Measurements from ENCODE around the gene KRT31. TPM values are rescaled to one million over a fixed set of nuclear protein-coding genes. Genes with fewer than 3 reads are reported as not detected.

Gene KRT31
- polyA plus RNA-seq, 1 experiment = not detected

DNA sequence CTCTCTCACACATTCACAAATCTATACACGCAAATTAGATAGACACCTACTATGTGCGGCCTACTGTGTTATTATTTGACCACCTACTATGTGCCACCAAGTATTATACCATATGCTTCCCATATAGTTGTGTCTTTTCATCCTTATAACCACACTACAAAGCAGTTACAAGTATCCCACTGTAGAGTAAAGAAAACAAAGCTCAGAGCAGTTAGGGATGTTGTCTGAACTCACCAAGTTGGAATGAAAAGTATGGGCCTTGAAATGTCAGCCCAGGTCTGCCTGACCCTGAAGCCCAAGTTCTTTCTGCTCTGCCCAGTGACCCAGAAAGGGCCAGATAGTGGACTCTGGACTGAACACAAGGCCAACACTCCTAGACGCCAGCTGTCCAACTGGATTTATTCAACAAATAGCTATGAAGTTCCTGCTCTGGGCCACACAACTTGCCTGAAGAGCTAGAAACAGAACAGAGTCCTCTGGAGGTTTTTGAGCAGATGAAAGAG, 18.5 kb upstream of the KRT31 start:
- H3K9me3 ChIP-seq (ENCODE audit: control insufficient read depth, insufficient read depth, low read length) = peaks cover 3% of the 10 kb centered on the region; the same call in 1 of the 2 replicates
- ChIA-PET CTCF (interaction anchor here (0.8 to 1.3 kb wide), 2 partner anchors 247 to 250 kb away, joined by 3 to 4 read pairs; no protein-coding TSS in a partner anchor), POLR2A (interaction anchor here (0.7 to 1.5 kb wide), 2 partner anchors 12 to 49 kb away, joined by 4 to 9 read pairs; no protein-coding TSS in a partner anchor)
- DNase-seq (ENCODE audit: low read depth, low spot score) = no peak
- H3K27me3 ChIP-seq (ENCODE audit: control insufficient read depth, insufficient read depth, low read length) = peaks cover 2% of the 10 kb centered on the region
- TF ChIP-seq, protein P1, sequence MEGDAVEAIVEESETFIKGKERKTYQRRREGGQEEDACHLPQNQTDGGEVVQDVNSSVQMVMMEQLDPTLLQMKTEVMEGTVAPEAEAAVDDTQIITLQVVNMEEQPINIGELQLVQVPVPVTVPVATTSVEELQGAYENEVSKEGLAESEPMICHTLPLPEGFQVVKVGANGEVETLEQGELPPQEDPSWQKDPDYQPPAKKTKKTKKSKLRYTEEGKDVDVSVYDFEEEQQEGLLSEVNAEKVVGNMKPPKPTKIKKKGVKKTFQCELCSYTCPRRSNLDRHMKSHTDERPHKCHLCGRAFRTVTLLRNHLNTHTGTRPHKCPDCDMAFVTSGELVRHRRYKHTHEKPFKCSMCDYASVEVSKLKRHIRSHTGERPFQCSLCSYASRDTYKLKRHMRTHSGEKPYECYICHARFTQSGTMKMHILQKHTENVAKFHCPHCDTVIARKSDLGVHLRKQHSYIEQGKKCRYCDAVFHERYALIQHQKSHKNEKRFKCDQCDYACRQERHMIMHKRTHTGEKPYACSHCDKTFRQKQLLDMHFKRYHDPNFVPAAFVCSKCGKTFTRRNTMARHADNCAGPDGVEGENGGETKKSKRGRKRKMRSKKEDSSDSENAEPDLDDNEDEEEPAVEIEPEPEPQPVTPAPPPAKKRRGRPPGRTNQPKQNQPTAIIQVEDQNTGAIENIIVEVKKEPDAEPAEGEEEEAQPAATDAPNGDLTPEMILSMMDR (IDR thresholded peaks at IDR 0.05; ENCODE audit: low read depth, low read length) = no peak
- H3K4me3 ChIP-seq (ENCODE audit: low read depth, low read length) = no peak overlapping the region
- H3K27ac ChIP-seq (ENCODE audit: low read depth, low read length) = peak overlapping the region; percentile 61

DNA sequence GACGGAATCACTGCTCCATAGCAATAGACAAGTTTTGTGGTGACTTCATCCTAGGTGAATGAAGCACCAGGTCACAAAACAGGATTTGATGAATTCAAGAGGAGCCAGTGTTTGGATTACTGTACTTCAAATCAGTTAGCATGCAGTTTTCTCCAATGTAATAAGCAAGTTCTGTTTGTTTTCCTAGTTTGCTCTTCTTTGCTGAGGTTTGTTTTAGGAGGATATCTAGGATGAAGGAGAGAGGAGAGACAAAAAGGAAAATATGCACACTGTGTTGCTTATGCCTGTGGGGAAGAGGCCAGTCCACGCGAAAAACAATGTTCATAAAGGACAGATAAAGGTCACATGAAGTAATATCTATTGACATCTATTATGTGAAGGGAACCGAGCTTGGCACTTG, 18.0 kb upstream of the KRT31 start:
- no peak for DNase-seq (ENCODE audit: low read depth, low spot score)
- H3K27me3 ChIP-seq (ENCODE audit: control insufficient read depth, insufficient read depth, low read length) = peaks cover 2% of the 10 kb centered on the region
- TF ChIP-seq, protein P1 (IDR thresholded peaks at IDR 0.05; ENCODE audit: low read depth, low read length) = no peak
- CTCF ChIA-PET = interaction anchor here (0.8 to 1.3 kb wide), 2 partner anchors 247 to 250 kb away, joined by 3 to 4 read pairs; no protein-coding TSS in a partner anchor
- no peak overlapping the region for H3K4me3 ChIP-seq (ENCODE audit: low read depth, low read length)
- POLR2A ChIA-PET = interaction anchor here (1.5 kb wide), 1 partner anchor 11 kb away, joined by 9 read pairs; no protein-coding TSS in a partner anchor
- H3K9me3 ChIP-seq (ENCODE audit: control insufficient read depth, insufficient read depth, low read length) = peaks cover 3% of the 10 kb centered on the region; the same call in 1 of the 2 replicates
- H3K27ac ChIP-seq (ENCODE audit: low read depth, low read length) = no peak overlapping the region

DNA sequence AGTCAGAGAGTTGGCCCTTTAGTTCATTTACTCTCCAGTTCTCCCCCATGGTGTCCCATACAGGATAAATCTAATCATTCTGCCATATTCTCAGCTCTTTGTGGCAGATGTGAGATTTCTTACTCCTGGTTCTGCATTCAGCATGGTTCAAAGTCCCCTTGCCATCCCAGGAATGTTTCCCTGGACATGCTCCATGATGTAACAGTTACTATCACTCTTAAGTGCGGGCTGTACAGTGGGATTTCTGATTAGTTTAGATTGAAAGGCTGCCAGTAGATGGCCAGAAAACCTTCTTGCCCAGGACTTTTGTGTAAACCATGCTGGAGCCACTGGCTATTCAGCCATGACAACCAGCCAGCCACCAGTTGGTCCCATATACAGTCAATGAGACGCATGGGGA, 16.6 kb upstream of the KRT31 start:
- Histone ChIP-seq H3K9me3 (ENCODE audit: control insufficient read depth, insufficient read depth, low read length) (peaks cover 3% of the 10 kb centered on the region; the same call in 1 of the 2 replicates), H3K27ac (ENCODE audit: low read depth, low read length) (no peak overlapping the region), H3K4me3 (ENCODE audit: low read depth, low read length) (no peak overlapping the region), H3K27me3 (ENCODE audit: control insufficient read depth, insufficient read depth, low read length) (no peaks in the 10 kb centered on the region)
- ChIA-PET CTCF (interaction anchor here (0.8 to 1.1 kb wide), 2 partner anchors 10 to 253 kb away, joined by 3 read pairs; no protein-coding TSS in a partner anchor), POLR2A (no interaction called here)
- TF ChIP-seq, protein P1 (IDR thresholded peaks at IDR 0.05; ENCODE audit: low read depth, low read length) = no peak
- no peak for DNase-seq (ENCODE audit: low read depth, low spot score)

DNA sequence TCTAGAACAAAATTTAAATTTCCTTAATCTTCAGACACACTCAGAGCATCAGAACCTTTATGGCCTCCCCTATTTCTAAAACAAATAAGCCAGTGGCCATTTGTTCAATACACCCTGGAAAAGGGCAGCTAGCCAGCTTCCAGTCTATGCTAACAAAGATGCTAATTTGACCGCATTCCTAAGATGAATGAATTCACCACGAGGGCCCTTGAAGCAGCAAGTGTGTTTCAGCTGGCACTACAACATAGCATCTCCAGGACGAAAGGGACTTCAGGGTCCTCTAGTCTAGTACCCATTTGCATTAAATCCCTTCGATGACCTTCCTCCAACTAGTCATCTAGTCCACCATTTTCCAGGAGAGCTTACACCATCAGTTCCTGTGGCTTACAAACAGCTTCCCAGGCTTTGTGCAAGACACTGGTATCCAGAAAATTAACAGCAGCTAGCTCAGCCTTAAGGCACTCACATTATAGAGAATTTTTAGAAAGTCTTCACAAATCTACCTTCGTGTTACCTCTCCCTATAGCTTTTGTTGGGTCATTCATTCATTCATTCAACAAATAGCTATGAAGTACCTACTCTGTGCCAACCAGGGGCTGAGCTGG, 16.0 kb upstream of the KRT31 start:
- DNase-seq (ENCODE audit: low read depth, low spot score) = no peak
- CTCF ChIA-PET = interaction anchor here (0.8 to 1.1 kb wide), 2 partner anchors 10 to 254 kb away, joined by 3 read pairs; no protein-coding TSS in a partner anchor
- Histone ChIP-seq H3K27me3 (ENCODE audit: control insufficient read depth, insufficient read depth, low read length) (no peaks in the 10 kb centered on the region), H3K4me3 (ENCODE audit: low read depth, low read length) (no peak overlapping the region), H3K27ac (ENCODE audit: low read depth, low read length) (no peak overlapping the region), H3K9me3 (ENCODE audit: control insufficient read depth, insufficient read depth, low read length) (peaks cover 3% of the 10 kb centered on the region; the same call in 1 of the 2 replicates)
- POLR2A ChIA-PET = no interaction called here
- TF ChIP-seq, protein P1 (IDR thresholded peaks at IDR 0.05; ENCODE audit: low read depth, low read length) = no peak
